Neural progenitor cell (in vitro differentiated cells): ENCODE data around the gene GNB2.

Source experiments
- CTCF ChIP-seq: fragments of 200-600 bp; sonication (generic); IDR thresholded peaks from 2 replicates; pipeline ENCODE4 v1.5.1; 2017; ENCODE audit warnings: antibody characterized with exemption, mild to moderate bottlenecking
- EZH2 ChIP-seq: fragments of 200-600 bp; sonication (generic); IDR thresholded peaks from 2 replicates; pipeline ENCODE4 v1.6.1; 2017; ENCODE audit warnings: antibody characterized with exemption, mild to moderate bottlenecking, moderate library complexity

GRCh38 chr7:100706672-100707311, 33.3 kb downstream of the GNB2 start:
- TF ChIP-seq CTCF (no peak), EZH2 (no peak)
